ENCODE measurements around the gene FOXRED1. TPM values are rescaled to one million over a fixed set of nuclear protein-coding genes. Genes with fewer than 3 reads are reported as not detected.

Gene FOXRED1
- total RNA-seq, 1 experiment from 2014 or later: 67.5 TPM

DNA sequence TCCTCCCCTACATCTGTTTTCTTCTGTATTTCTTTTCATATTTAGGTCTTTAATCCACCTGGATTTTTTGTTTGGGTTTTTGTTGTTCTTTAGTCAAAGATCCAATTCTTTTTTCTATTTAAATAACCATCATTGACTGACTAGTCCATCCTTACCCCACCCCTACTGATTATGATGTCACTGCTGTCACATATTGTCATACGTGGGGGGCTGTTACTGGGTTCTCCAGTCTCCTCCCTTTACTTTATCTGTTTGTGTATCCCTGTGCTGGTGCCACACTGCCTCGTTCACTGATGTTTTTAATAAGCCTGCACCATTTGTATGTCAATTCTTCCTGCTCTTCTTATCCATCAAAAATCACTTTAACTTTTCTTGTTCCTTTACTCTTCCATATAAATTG lies 28.1 kb downstream of the FOXRED1 start:
- H3K56ac ChIP-seq (ENCODE audit: insufficient read length, low read depth, low read length): no peak overlapping the region
- H4K8ac ChIP-seq (replicated peaks; ENCODE audit: insufficient read length, low read depth, low read length): no peak overlapping the region
- no peak overlapping the region for H3K4ac ChIP-seq (ENCODE audit: low read depth, low read length)
- Mint-ChIP-seq H3K27ac (no peak overlapping the region), H3K9me3 (no peaks in the 10 kb centered on the region), H3K4me1 (no peaks in the 10 kb centered on the region), H3K4me3 (no peak overlapping the region), H3K27me3 (ENCODE audit: low read depth) (no peaks in the 10 kb centered on the region), H3K36me3 (ENCODE audit: insufficient read depth in 1 of 3, low read depth in 3 of 3) (peaks cover 8 to 47% (median 11%) of the 10 kb centered on the region in 3 experiments; a peak in 5 of 7 replicates)
- no peak overlapping the region for H3K14ac ChIP-seq (ENCODE audit: insufficient read depth, low read length)
- no peak overlapping the region for H2BK120ac ChIP-seq (ENCODE audit: low read depth, low read length, poor library complexity, severe bottlenecking)
- no CpG with 5 or more reads among the region's 2 CpGs for WGBS (ENCODE audit: extremely low coverage, insufficient read length, low lambda C conversion rate)
- no peak overlapping the region for H2BK15ac ChIP-seq (ENCODE audit: low read depth, low read length)
- no peak overlapping the region for H3K18ac ChIP-seq (ENCODE audit: insufficient read length, low read depth, low read length)
- no peak overlapping the region for H2AK5ac ChIP-seq (ENCODE audit: insufficient read length, low read length)
- no peaks in the 10 kb centered on the region for H3K4me1 ChIP-seq (ENCODE audit: insufficient read depth, low read length)
- TF ChIP-seq, protein P1, sequence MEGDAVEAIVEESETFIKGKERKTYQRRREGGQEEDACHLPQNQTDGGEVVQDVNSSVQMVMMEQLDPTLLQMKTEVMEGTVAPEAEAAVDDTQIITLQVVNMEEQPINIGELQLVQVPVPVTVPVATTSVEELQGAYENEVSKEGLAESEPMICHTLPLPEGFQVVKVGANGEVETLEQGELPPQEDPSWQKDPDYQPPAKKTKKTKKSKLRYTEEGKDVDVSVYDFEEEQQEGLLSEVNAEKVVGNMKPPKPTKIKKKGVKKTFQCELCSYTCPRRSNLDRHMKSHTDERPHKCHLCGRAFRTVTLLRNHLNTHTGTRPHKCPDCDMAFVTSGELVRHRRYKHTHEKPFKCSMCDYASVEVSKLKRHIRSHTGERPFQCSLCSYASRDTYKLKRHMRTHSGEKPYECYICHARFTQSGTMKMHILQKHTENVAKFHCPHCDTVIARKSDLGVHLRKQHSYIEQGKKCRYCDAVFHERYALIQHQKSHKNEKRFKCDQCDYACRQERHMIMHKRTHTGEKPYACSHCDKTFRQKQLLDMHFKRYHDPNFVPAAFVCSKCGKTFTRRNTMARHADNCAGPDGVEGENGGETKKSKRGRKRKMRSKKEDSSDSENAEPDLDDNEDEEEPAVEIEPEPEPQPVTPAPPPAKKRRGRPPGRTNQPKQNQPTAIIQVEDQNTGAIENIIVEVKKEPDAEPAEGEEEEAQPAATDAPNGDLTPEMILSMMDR (conservative IDR thresholded peaks at IDR 0.05): no peak
- H4K5ac ChIP-seq (ENCODE audit: insufficient read length, low read depth, low read length): no peak overlapping the region
- H3K27me3 ChIP-seq (ENCODE audit: insufficient read depth, low read length): no peaks in the 10 kb centered on the region
- no peaks in the 10 kb centered on the region for H3K79me2 ChIP-seq (ENCODE audit: insufficient read depth, low read length)
- H3K27ac ChIP-seq (ENCODE audit: insufficient read length, low read depth, low read length): no peak overlapping the region
- no peak overlapping the region for H3K9ac ChIP-seq (ENCODE audit: extremely low read depth, insufficient read length, low read length)
- H3K4me2 ChIP-seq (ENCODE audit: insufficient read depth, insufficient read length, low read length): no peak overlapping the region
- no peaks in the 10 kb centered on the region for H4K20me1 ChIP-seq (ENCODE audit: control insufficient read depth, insufficient read depth, insufficient read length)
- no peak overlapping the region for H2AFZ ChIP-seq (ENCODE audit: low read length)
- no peaks in the 10 kb centered on the region for H3K23me2 ChIP-seq (ENCODE audit: insufficient read length, low read depth, low read length, poor library complexity, severe bottlenecking)
- H2BK12ac ChIP-seq (ENCODE audit: insufficient read length, low read depth, low read length): no peak overlapping the region
- H2BK20ac ChIP-seq (ENCODE audit: low read depth, low read length, poor library complexity, severe bottlenecking): no peak overlapping the region
- DNase-seq: no peak
- H3T11ph ChIP-seq (ENCODE audit: low read length): no peak overlapping the region
- no peak overlapping the region for H4K91ac ChIP-seq (ENCODE audit: insufficient read length, low read depth, low read length)
- no peak overlapping the region for H2BK5ac ChIP-seq (ENCODE audit: insufficient read length, low read length)
- H3K23ac ChIP-seq (ENCODE audit: insufficient read length, low read depth, low read length): no peak overlapping the region
- H3K9me3 ChIP-seq (ENCODE audit: control insufficient read depth, low read depth, low read length): no peaks in the 10 kb centered on the region
- no peaks in the 10 kb centered on the region for H3K79me1 ChIP-seq (ENCODE audit: insufficient read depth, low read depth, low read length, poor library complexity, severe bottlenecking)
